Stimulated activated CD4-positive, alpha-beta T cell treated with anti-CD3 and anti-CD28 coated beads, Interleukin-15, amount 100 ng/mL, for 24 hours (primary cell): ENCODE data around the gene LMNTD1.

Experiments used
- DNase-seq: peaks from one replicate; pipeline ENCODE4 v3.0.0-alpha.2; 2020

Gene LMNTD1

GRCh38 chr12:25550186-25550585, 2.9 kb downstream of the LMNTD1 start:
- no peak for DNase-seq

- DNase-seq = no peak
Observed at GRCh38 chr12:25549120-25549519, 4.0 kb downstream of the LMNTD1 start.

GRCh38 chr12:25546318-25546717, 6.8 kb downstream of the LMNTD1 start:
- no peak for DNase-seq

GRCh38 chr12:25533150-25533549, 19.9 kb downstream of the LMNTD1 start:
- DNase-seq = no peak

- DNase-seq = no peak
Observed at GRCh38 chr12:25531502-25532052, 21.5 kb downstream of the LMNTD1 start.

GRCh38 chr12:25529738-25530137, 23.3 kb downstream of the LMNTD1 start:
- DNase-seq = no peak

- no peak for DNase-seq
Observed at GRCh38 chr12:25526778-25527177, 26.3 kb downstream of the LMNTD1 start.

GRCh38 chr12:25524366-25524765, 28.7 kb downstream of the LMNTD1 start:
- DNase-seq = no peak

- DNase-seq = no peak
Observed at GRCh38 chr12:25521625-25522256, 31.3 kb downstream of the LMNTD1 start.

- DNase-seq = peak; percentile 1
Observed at GRCh38 chr12:25518512-25518911, 34.6 kb downstream of the LMNTD1 start.

GRCh38 chr12:25504744-25505143, 48.3 kb downstream of the LMNTD1 start:
- DNase-seq = no peak

- DNase-seq = no peak
Observed at GRCh38 chr12:25503666-25504065, 49.4 kb downstream of the LMNTD1 start.

GRCh38 chr12:25502596-25502995, 50.5 kb downstream of the LMNTD1 start:
- DNase-seq = no peak

- no peak for DNase-seq
Observed at GRCh38 chr12:25502118-25502517, 51.0 kb downstream of the LMNTD1 start.

- DNase-seq = no peak
Observed at GRCh38 chr12:25501549-25501948, 51.5 kb downstream of the LMNTD1 start.

GRCh38 chr12:25500651-25501050, 52.4 kb downstream of the LMNTD1 start:
- no peak for DNase-seq

- no peak for DNase-seq
Observed at GRCh38 chr12:25497021-25497420, 56.1 kb downstream of the LMNTD1 start.

- no peak for DNase-seq
Observed at GRCh38 chr12:25496098-25496587, 56.9 kb downstream of the LMNTD1 start.

- no peak for DNase-seq
Observed at GRCh38 chr12:25495331-25496097, 57.6 kb downstream of the LMNTD1 start.

GRCh38 chr12:25494926-25495325, 58.2 kb downstream of the LMNTD1 start:
- no peak for DNase-seq

GRCh38 chr12:25493682-25494081, 59.4 kb downstream of the LMNTD1 start:
- no peak for DNase-seq

- DNase-seq = no peak
Observed at GRCh38 chr12:25491396-25492325, 61.4 kb downstream of the LMNTD1 start.
